NT2/D1 (cell line): ENCODE measurements around the gene FILIP1L.

ENCODE experiments used
- DNase-seq: peaks from one replicate; pipeline ENCODE4 v3.0.0-alpha.2; 2011; ENCODE audit warnings: low read depth, low spot score
- H3K27me3 ChIP-seq: 2 replicates; pipeline ENCODE4 v1.6.0; 2011; ENCODE audit warnings: mild to moderate bottlenecking; ENCODE audit not compliant: insufficient read length, insufficient read depth
- H3K36me3 ChIP-seq: 2 replicates; pipeline ENCODE4 v1.6.1; 2011; ENCODE audit warnings: mild to moderate bottlenecking, low read length, mixed read lengths; ENCODE audit not compliant: insufficient read depth, insufficient read length
- H3K4me1 ChIP-seq: 2 replicates; pipeline ENCODE4 v1.5.1; 2011; ENCODE audit not compliant: insufficient read depth, insufficient read length
- H3K4me3 ChIP-seq: 2 replicates; pipeline ENCODE4 v1.5.1; 2011; ENCODE audit warnings: low read depth; ENCODE audit not compliant: insufficient read length
- H3K9ac ChIP-seq: 2 replicates; pipeline ENCODE4 v1.6.0; 2011; ENCODE audit warnings: low read depth; ENCODE audit not compliant: insufficient read length
- H3K9me3 ChIP-seq: 2 replicates; pipeline ENCODE4 v1.5.1; 2011; ENCODE audit warnings: mild to moderate bottlenecking, low read length; ENCODE audit not compliant: insufficient read depth
- SUZ12 ChIP-seq: IDR thresholded peaks from 2 replicates; pipeline ENCODE4 v1.6.1; 2011; ENCODE audit not compliant: insufficient read length, insufficient read depth; ENCODE audit errors: extremely low read depth
- YY1 ChIP-seq: IDR thresholded peaks from 2 replicates; pipeline ENCODE4 v1.6.1; 2011; ENCODE audit not compliant: insufficient read length, insufficient read depth
- ZNF274 ChIP-seq: IDR thresholded peaks from 2 replicates; pipeline ENCODE4 v1.6.1; 2011; ENCODE audit warnings: mild to moderate bottlenecking, low read depth, low read length

FILIP1L gene

GRCh38 chr3:100114413-100115030 is at the start of gene FILIP1L:
Gene FILIP1L (minus strand): TSS chr3:100114501.
- H3K27me3 ChIP-seq: no peaks in the 10 kb centered on the region
- H3K9ac ChIP-seq: no peak within 1 kb of the TSS
- H3K4me1 ChIP-seq: no peaks in the 10 kb centered on the region
- H3K9me3 ChIP-seq: no peaks in the 10 kb centered on the region
- H3K4me3 ChIP-seq: no peak within 1 kb of the TSS
- no peaks in the 10 kb centered on the region for H3K36me3 ChIP-seq
- TF ChIP-seq YY1 (no peak), ZNF274 (no peak), SUZ12 (no peak)
- DNase-seq: no peak

- TF ChIP-seq YY1 (no peak), SUZ12 (no peak), ZNF274 (no peak)
- Histone ChIP-seq H3K4me3 (no peak overlapping the region), H3K9me3 (no peaks in the 10 kb centered on the region), H3K9ac (no peak overlapping the region), H3K4me1 (no peaks in the 10 kb centered on the region), H3K36me3 (no peaks in the 10 kb centered on the region), H3K27me3 (no peaks in the 10 kb centered on the region)
- no peak for DNase-seq
Observed at GRCh38 chr3:100163787-100164186, 49.5 kb upstream of the FILIP1L start.

- TF ChIP-seq YY1 (no peak), SUZ12 (no peak), ZNF274 (no peak)
- DNase-seq: no peak
- Histone ChIP-seq H3K27me3 (no peaks in the 10 kb centered on the region), H3K36me3 (no peaks in the 10 kb centered on the region), H3K4me3 (no peak overlapping the region), H3K9ac (no peak overlapping the region), H3K9me3 (peaks cover 7% of the 10 kb centered on the region; the same call in 1 of the 2 replicates), H3K4me1 (no peaks in the 10 kb centered on the region)
Observed at GRCh38 chr3:100160521-100160920, 46.2 kb upstream of the FILIP1L start.

- no peak overlapping the region for H3K9ac ChIP-seq
- no peaks in the 10 kb centered on the region for H3K4me1 ChIP-seq
- H3K9me3 ChIP-seq: peaks cover 14% of the 10 kb centered on the region; the same call in 1 of the 2 replicates
- DNase-seq: no peak
- no peaks in the 10 kb centered on the region for H3K27me3 ChIP-seq
- H3K36me3 ChIP-seq: no peaks in the 10 kb centered on the region
- TF ChIP-seq YY1 (no peak), SUZ12 (no peak), ZNF274 (no peak)
- H3K4me3 ChIP-seq: no peak overlapping the region
Observed at GRCh38 chr3:100159331-100160153, 45.2 kb upstream of the FILIP1L start.

- Histone ChIP-seq H3K9me3 (peaks cover 14% of the 10 kb centered on the region; the same call in 1 of the 2 replicates), H3K36me3 (no peaks in the 10 kb centered on the region), H3K4me3 (no peak overlapping the region), H3K27me3 (no peaks in the 10 kb centered on the region), H3K9ac (no peak overlapping the region), H3K4me1 (no peaks in the 10 kb centered on the region)
- DNase-seq: no peak
- TF ChIP-seq ZNF274 (no peak), YY1 (no peak), SUZ12 (no peak)
Observed at GRCh38 chr3:100158918-100159330, 44.6 kb upstream of the FILIP1L start.

- Histone ChIP-seq H3K36me3 (no peaks in the 10 kb centered on the region), H3K4me3 (no peak overlapping the region), H3K9me3 (peaks cover 14% of the 10 kb centered on the region; the same call in 1 of the 2 replicates), H3K4me1 (no peaks in the 10 kb centered on the region), H3K27me3 (no peaks in the 10 kb centered on the region), H3K9ac (no peak overlapping the region)
- DNase-seq: no peak
- no peak for TF ChIP-seq YY1
Observed at GRCh38 chr3:100157685-100158084, 43.4 kb upstream of the FILIP1L start.

- DNase-seq: no peak
- H3K4me3 ChIP-seq: no peak overlapping the region
- no peak for TF ChIP-seq YY1
- no peak for TF ChIP-seq SUZ12
- no peak for TF ChIP-seq ZNF274
- H3K9ac ChIP-seq: no peak overlapping the region
- no peaks in the 10 kb centered on the region for H3K4me1 ChIP-seq
- peaks cover 14% of the 10 kb centered on the region; the same call in 1 of the 2 replicates for H3K9me3 ChIP-seq
- peaks cover 3% of the 10 kb centered on the region for H3K36me3 ChIP-seq
- no peaks in the 10 kb centered on the region for H3K27me3 ChIP-seq
Observed at GRCh38 chr3:100155590-100155989, 41.3 kb upstream of the FILIP1L start.
